HG03378 (cell line): ENCODE measurements around the gene PSKH1.
A peak's percentile ranks its signal among the peaks of the same experiment; 100 is the strongest.
"Not testable (repeated sequence)": the region's sequence is repeated elsewhere in the genome, so short reads cannot be mapped to it uniquely, and the experiment has no call there.

Experiments
- ATAC-seq: cut with Tn5 transposase; IDR thresholded peaks from one replicate; pipeline ENCODE4 v1.9.1; 2021; ENCODE audit warnings: mild to moderate bottlenecking, moderate library complexity; ENCODE audit not compliant: unreplicated experiment

PSKH1 gene

DNA sequence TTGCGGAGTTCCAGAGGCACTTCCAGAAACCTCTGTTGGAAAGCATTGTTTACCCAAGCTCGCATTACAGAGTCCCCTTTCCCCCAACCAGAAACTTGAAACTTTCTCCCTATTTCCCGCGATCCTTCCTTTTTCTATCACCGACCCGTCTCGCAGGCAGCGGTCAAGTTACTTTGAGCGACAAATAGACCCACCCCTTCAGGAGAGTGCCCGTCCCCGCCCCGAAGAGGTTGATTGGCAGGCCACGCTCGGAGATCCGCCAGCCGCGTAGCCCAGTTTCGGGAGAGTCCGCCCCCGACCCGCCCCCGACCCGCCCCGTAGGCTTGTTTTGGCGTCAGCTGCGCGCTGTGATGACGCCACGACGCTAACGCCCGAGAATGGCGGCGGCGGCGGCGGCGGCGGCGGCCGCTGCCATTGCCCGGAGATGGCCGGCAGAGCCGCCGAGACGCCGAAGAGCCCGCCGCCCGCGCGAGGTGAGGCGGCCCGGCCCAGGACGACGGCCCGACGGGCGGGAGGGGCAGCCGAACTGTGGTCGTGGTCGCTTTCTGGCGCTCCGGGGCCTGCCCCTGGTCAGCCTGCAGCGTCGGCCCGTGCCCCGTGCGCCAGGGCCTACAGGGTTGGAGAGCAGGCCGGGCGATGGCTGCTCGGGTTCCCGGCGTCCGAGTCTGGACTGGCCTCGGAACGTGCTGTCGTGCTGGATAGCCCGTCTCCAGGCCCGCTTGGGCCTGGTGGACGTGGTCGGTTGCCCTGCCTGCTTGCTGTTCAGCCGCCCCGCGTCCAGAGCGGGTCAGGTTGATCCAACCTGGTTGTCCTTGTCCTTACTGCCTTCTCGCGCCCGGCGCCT is at the start of gene PSKH1:
Gene PSKH1 (plus strand): TSS at position 356 of the 844 bp plus-strand sequence. CDS start 15,496 bp downstream, outside the sequence.
- ATAC-seq: peak; percentile 82

DNA sequence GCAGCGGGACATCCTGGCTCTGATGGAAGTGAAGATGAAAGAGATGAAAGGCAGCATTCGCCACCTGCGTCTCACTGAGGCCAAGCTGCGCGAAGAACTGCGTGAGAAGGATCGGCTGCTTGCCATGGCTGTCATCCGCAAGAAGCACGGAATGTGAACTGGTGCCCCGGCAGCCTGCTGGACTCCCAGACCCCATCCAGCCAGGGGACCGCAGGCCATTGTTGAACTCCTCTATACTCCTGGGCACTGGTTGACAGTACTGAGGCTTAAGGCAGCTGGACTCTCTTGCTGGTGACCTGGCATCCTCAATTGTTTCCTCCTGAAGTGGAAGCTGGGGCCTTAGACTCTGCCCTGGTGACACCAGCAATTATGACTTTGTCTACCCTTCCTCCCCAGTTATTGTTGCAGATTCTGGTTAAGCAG is 49.7 kb upstream of the PSKH1 start:
- ATAC-seq: no peak

DNA sequence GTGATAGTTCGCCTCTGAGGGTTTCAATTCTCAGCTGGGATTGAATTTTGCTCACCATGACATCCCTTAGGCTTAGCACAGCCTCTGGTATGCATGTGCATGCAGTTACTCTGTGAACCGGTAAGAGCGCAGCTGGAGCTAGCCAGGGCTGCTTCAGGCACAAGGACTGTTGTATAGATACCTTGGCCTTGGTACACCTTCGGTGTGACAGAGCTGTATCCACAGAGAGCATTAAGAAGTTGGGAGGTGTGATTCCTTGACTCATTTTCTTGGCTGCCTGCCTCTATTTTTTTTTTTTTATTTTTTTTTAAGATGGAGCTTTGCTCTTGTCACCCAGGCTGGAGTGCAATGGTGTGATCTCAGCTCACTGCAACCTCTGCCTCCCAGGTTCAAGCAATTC is 48.6 kb upstream of the PSKH1 start:
- ATAC-seq: no peak

DNA sequence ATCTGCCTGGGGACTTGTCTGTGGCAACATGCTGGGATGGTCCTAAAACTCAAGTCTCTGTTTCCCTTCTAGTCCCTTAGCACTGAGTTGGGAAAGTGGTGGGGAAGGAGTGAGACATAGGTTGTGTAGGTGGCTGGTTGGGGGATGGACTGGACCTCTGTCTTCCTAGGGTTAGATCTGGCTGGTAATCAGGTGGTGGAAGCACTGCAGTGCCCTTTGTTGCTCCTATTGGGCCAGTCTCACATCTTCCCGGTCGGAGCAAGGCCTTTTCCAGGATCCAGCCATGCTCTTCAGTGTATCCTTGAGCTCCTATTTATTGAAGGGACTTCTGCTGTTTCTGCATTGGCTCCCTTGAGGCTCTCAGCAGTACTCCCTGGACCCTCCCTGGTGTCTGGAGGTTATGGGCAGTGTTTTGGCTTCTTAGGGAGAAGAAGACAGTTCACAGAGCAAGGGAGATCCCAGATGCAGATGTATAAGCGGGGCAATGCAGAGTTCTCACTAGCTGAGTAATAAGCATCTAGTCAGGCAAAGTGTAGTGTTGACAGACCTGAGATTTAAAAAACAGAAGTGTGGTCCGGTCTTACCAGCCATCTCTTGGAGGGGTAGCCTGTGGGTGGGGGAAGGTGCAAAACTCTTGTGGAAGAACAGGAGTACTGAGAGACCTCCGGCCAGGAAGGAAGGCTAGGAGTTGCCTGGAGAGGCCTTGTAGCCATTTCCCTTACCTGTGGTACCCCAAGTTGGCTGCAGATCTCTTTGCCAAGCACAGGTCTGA is 47.6 kb upstream of the PSKH1 start:
- no peak for ATAC-seq

DNA sequence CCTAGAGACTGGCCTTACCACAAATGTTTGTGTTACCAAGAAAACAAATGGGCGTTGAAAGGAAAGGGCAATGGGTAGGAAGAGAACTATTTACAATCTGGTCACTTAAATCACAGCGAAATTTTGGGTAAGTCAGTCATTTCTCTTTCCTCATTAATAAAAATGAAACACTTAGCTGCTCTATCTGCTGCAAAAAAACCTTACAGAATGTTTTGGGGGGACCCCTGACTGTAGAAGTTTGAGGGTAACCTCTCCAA is 47.1 kb upstream of the PSKH1 start:
- no peak for ATAC-seq

DNA sequence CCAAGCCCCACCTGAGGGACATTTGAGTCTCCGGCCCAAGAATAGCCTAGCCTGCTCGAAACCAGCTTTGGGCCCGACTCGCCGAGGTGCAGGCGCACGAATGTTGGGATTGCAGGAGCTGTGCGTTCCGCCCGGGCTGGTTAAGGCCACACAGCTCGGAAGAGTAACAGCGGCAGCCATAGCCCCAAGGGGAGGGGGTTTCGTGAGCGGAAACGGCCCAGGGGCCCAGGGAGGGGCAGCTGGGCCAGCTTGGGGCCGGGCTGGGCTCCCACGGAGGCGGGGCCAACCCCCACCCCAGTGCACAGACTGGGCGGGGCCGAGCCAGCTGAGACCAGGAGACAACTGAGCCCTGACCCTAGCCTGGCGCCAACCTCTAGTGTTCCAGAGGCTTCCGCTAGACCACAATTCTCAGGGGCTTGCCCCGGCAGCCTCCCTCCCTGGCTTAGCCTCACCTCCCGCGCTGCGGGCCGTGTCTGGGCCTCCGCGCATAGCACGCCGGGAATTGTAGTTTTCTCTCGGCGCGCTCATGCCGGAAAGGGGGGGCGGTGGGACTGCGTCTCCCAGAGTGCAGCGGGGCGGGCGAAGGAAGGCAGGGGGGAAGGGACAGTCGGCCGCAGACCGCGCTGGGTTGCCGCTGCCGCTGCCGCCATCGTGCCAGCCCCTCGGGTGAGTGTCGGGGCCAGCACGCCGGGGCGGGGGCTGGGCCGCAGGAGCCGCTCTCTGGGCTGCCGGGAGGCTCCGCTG is 46.6 kb upstream of the PSKH1 start, which contains the start of gene NUTF2:
Gene NUTF2 (plus strand): TSS at position 614 of the 744 bp plus-strand sequence. CDS start 18,198 bp downstream, outside the sequence.
- ATAC-seq: peak; percentile 50

DNA sequence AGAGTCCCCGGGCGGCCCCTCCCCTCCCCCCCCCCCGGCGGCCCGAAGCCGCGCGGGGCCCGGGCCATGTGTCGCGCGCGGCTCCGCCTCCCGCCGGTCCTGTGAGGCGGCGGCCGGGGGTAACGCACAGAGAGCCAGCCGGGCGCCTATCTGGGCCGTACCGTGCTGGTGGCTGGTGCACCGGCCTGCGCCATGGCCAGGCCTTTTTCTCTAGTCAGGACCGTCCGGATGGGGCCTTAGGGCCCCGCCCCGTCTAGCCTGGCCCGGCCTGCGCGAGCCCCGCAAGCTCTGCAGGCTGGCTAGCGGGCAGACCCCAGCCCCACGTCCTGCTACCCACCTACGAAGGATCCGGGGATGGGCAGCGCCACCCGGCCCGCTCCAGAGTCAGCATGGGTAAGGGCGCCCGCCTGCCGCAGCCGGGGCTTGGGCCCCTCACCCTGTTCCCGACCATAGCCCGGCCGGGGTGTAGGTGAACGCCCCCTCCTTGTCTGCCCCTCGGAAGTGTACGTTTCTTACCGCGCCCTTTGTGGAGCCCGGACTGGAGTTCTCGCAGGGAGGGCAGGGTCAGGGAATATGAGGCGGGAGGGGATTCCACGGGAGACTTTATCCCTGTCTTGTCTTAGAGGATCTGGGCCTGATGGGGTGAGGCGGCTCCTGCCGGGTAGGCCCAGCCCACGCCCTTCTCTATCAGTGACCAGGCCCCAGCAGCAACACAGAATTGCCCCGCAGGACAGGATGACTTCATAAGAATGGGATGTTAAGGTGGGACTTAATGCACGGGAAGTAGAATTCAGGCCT is 45.8 kb upstream of the PSKH1 start, which contains the start of gene CENPT:
Gene CENPT (minus strand): TSS at position 630 of the 798 bp plus-strand sequence. CDS start 13,834 bp downstream, outside the sequence.
- ATAC-seq: peak; percentile 18

DNA sequence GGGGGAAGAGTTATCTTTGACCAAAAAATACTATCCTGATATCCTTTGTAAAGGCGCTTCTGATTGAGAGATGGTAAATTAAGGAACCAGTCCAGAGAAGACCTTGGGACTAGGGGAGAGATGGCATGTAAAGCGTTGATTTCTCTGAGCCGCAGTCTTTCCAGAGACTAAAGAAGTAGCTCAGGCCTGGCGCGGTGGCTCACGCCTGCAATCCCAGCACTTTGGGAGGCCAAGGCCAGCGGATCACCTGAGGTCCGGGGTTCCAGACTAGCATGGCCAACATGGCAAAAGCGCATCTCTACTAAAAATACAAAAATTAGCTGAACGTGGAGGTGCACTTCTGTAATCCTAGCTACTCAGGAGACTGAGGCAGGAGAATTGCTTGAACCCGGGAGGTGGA is 44.9 kb upstream of the PSKH1 start:
- ATAC-seq: no peak

DNA sequence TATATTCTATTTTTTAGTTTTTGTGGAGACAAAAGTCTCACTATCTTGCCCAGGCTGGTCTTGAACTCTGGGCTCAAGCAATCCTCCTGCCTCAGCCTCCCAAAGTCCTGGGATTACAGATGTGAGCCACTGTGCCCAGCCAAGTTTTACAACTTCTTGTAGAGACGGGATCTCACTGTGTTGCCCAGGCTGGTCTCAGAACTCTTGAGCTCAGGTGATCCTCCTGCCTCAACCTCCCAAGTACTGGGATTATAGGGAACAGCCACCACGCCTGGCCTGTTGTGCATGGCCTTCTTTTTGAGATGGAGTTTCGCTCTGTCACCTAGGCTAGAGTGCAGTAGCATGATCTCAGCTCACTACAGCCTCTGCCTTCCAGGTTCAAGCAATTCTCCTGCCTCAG is 39.4 kb upstream of the PSKH1 start:
- no peak for ATAC-seq

DNA sequence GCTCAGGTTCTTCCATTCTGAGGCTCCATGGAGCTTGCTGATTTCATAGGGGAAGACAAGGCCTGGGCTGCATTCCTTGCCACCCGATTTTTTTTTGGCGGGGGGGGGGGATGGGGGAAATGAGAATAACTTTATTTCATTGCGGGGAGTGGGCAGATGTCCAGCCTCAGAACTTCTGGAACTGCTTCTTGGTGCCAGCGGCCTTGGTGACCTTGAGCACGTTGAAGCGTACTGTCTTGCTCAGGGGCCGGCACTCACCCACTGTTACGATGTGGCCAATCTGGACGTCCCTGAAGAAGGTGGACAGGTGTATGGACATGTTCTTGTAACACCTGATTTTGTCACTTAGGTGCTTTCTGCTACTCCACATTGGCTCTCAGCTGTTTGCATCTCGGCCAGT is 37.3 kb upstream of the PSKH1 start:
- ATAC-seq: no peak

DNA sequence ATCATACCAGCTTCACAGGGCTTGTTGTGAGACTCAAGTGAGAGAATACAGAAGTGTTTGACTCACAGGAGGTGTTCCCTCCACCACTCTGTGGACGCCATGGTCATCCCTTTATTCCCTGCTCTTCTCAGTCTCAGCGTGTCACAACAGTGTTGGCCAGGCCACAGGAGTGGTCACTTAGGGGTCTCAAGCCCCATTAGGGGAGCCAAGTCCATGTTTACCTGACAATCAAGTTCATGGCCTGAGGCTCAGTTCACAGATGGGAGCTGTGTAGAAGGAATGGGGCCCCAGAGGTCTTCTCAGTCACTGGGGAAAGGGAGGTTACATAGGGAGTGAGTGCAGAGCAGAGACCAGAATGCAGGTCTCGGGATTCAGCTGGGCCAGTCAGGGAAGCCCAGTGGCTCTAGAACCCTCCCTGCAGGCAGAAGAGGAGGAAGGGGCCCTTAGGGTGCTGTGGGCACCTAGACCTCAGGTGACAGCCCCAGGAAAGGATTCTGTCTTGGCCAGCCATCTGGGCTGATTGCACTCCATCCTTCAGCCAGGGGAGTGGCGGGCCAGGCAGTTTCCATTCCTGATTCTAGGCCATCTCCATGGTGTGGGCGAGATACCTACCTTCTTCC is 36.0 kb upstream of the PSKH1 start:
- no peak for ATAC-seq

DNA sequence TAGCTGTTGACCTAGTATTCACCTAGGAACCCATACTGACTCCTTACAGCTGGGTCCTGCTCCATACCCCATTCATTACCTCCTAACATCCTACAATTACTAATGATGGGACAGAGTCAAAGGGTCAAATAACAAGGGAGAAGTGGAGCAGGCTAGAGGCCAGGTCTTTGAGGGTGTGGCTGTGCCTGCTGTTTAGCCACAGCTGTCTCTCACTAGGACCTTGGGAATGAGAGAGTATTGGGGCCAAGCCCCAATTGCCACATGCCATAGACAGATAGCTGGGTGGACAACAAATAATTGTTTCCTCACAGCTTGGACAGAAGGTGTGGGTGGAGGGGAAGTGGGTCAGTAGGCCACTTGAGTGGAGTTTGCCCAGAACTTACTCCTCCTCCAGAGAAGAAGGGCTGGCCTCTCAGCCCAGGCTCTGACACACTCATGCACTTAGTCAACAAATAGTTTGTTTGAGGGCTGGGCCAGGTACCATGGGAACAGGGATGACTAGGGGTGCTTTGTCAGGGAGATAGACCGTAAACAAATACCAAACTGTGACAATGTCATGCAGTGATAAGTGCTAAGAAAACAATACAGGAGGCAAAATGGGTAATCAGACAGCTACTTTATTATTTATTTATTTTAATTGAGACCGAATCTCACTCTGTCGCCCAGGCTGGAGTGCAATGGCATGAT is 35.4 kb upstream of the PSKH1 start:
- ATAC-seq: no peak

DNA sequence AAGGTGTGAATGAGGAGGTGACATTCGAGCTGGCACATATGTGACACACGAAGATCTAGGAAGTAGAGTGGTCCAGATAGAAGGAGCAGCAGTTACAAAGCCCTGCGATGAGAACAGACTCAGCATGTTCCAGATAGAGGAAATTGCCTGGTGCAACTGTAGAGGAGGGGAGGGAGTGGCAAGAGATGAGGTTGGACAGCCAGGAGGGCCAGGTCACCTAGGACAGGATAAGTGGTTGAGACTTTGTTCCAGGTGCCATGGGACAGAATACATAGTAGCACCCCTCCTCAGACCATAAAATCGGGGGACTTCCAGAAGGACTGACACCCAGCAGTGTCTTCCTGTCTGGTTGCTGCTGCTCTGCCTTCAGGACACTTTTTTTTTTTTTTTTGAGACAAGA is 34.6 kb upstream of the PSKH1 start:
- no peak for ATAC-seq

DNA sequence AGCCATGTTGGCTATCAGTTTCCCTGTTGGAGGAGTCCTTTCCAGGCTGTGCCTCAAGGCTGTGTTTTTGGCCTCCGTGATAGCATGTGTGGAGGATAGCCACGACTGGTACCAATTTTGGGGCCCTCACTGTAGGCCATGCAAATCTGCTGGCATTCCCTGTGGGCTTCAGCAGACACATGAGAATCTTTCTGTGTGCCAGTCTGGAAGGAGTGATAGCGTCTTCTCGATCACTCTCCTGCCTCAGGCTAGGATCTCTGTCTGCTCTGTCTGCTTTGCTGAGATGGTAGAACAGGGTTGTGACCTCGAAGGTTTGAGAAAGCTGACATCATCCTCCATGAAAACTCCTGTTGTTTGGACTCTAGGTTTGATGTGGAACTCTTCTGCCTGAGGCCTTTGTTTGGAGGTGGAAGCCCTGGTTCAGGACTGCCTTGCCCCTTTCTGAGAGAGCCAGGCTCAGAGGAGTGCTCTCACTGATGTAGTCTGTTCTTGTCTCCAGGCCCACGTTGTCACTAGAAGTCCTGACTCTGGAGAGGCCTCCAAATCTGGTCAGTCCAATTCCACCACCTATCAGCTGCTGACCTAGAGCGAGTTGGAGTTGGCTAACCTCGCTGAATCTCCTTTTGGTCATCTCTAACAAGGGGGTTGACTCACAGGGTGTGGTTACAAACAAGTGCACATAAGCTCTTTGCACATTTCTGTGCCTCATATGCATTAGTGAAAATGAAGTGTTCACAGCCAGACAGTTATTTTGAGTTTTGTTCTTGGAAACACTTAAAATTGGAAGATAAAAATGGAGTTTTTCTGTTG is 32.3 kb upstream of the PSKH1 start:
- ATAC-seq: no peak

DNA sequence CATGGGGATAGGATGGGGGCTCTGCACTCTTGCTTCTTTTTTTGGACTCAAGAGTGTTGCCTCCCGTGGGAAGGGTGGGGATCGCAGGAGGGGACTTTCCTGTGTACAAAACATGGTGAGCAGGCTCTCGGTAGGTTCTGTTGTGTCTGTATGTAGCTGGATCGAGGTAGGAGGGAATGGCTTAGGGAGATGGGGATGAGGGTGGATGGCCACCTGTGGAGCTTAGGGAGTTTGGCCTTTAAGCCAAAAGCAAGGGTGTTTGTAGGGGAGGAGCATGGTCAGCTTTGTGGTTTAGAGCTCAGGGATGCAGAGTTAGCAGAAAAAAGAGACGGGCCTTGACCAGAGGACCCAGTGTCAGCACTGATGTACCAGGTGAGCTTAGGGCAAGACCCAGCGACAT is 31.2 kb upstream of the PSKH1 start:
- ATAC-seq: no peak

DNA sequence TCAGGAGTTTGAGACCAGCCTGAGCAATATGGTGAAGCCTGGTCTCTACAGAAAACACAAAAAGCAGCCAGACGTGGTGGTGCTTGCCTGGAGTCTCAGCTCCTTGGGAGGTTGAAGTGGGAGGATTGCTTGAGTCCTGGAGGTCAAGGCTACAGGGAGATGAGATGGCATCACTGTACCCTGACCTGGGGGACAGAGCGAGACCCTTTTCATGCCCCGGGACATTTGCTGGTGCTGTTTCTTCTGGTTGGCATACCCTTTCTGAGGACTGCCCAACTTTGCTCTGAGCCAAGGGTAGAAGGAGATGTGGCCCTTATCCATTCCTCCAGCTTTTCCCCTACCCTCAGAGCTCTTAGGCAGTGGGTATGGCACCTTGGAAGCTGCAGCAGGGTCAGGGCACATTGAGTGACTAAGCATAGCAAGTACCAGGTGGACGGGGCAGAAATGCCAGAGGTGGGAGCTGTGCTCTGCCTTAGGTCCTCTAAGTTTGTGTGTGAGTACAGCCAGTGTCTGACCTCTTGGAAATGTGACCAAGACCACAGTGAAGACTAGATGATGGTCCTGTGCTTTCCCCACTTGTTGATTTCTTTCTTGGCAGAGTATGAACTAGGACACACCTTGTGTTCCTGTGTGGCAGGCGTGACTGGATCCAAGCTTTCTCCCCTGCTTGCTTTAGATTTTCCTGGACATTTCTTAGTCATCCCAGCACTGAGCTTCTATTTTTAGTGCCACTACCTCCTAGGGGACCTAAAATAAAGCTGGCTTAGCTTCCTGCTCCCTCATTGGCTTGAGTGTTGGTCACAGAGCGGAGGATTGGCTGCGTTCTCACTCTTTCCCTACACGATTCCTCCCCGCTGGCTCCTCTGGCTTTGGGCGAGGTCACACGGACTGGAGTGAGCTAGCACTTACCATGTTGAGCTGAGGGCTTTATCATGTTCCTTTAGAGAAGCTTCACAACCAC is 30.2 kb upstream of the PSKH1 start:
- ATAC-seq: no peak

DNA sequence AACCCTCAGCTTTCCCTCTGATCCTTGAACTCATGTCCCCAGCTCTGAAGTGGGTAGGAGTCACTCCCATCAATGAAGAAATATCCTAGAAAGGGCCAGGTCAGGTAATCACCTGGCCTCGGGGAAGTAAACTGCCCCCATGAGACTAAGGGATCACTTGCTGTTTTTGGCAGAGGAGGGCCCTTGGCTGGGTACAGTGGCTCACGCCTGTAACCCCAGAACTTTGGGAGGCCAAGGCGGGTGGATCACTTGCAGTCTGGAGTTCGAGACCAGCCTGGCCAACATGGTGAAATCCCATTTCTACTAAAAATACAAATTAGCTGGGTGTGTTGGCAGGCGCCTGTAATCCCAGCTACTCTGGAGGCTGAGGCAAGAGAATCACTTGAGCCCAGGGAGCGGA is 29.0 kb upstream of the PSKH1 start:
- ATAC-seq: not testable (repeated sequence)

DNA sequence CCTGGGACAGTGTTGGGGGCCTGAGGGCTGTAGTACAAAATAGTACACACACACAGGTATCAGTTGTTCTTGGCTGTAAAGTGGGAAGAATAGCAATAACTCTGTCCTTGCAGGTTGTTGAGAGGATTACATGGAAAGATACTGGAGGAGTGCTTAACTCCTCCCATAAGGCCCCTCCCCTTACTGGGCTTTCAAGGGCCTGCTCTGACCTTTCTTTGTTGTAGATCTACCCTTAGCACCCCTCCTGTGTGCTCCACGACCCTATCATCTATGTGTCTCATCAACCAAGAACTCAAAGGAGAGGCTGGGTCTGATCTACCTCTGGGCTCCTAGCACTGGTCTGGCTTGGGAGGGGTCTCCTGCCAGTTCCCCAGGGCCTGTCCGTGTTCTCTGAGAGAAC is 28.5 kb upstream of the PSKH1 start:
- no peak for ATAC-seq
